ENCODE results near the gene DUSP2. TPM values are rescaled to one million over a fixed set of nuclear protein-coding genes. Genes with fewer than 3 reads are reported as not detected.
A peak's percentile ranks its signal among the peaks of the same experiment; 100 is the strongest.

The DUSP2 gene
- total RNA-seq, 1 donor, result 3.3 TPM

- Histone ChIP-seq H4K20me1 (ENCODE audit: insufficient read depth, low read length) (no peaks in the 10 kb centered on the region), H3K79me2 (ENCODE audit: insufficient read depth, low read length) (no peaks in the 10 kb centered on the region), H3K4me2 (ENCODE audit: insufficient read depth, low read length) (no peak overlapping the region), H3K27ac (ENCODE audit: low read depth, low read length) (no peak overlapping the region), H2AFZ (ENCODE audit: low read length) (no peak overlapping the region), H3K36me3 (ENCODE audit: insufficient read depth, low read length) (no peaks in the 10 kb centered on the region), H3K4me3 (ENCODE audit: insufficient read depth, low read length) (no peak overlapping the region), H3K27me3 (ENCODE audit: insufficient read depth, low read length) (peaks cover 5% of the 10 kb centered on the region), H3K9me3 (ENCODE audit: low read depth, low read length) (peaks cover 5% of the 10 kb centered on the region), H3K4me1 (ENCODE audit: insufficient read depth, low read length) (no peaks in the 10 kb centered on the region)
- TF ChIP-seq, protein P1, sequence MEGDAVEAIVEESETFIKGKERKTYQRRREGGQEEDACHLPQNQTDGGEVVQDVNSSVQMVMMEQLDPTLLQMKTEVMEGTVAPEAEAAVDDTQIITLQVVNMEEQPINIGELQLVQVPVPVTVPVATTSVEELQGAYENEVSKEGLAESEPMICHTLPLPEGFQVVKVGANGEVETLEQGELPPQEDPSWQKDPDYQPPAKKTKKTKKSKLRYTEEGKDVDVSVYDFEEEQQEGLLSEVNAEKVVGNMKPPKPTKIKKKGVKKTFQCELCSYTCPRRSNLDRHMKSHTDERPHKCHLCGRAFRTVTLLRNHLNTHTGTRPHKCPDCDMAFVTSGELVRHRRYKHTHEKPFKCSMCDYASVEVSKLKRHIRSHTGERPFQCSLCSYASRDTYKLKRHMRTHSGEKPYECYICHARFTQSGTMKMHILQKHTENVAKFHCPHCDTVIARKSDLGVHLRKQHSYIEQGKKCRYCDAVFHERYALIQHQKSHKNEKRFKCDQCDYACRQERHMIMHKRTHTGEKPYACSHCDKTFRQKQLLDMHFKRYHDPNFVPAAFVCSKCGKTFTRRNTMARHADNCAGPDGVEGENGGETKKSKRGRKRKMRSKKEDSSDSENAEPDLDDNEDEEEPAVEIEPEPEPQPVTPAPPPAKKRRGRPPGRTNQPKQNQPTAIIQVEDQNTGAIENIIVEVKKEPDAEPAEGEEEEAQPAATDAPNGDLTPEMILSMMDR (IDR thresholded peaks at IDR 0.05; ENCODE audit: extremely low read depth, low read depth, low read length), result no peak
- DNase-seq (ENCODE audit: insufficient read length, low spot score, missing footprints), result peak; percentile 71
Measured at GRCh38 chr2:96103761-96104486, 41.3 kb downstream of the DUSP2 start.

DNA sequence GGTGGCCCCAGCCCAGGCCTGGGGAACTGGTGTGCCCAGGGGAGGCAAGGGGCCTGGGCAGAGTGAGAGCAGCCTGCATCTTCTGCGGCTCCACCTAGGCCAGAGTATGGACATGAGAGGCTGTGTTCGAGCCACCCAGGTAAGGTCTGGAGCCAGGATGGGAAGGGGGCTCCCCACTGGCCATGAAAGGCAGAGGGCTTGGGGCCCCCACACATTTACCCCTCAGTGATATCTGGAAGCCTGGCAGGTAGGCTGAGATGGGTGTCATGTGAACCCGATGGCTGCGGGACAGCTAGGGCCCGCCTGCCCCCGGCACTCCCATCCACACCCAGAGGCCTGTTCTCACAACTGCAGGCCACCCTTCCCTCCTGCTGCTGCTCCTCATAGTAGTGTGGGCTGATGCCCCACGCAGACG lies 42.0 kb downstream of the DUSP2 start:
- Histone ChIP-seq H3K27ac (ENCODE audit: low read depth, low read length) (no peak overlapping the region), H3K79me2 (ENCODE audit: insufficient read depth, low read length) (no peaks in the 10 kb centered on the region), H3K9me3 (ENCODE audit: low read depth, low read length) (peaks cover 5% of the 10 kb centered on the region), H3K4me2 (ENCODE audit: insufficient read depth, low read length) (no peak overlapping the region), H3K4me3 (ENCODE audit: insufficient read depth, low read length) (no peak overlapping the region), H3K4me1 (ENCODE audit: insufficient read depth, low read length) (no peaks in the 10 kb centered on the region), H3K36me3 (ENCODE audit: insufficient read depth, low read length) (no peaks in the 10 kb centered on the region), H2AFZ (ENCODE audit: low read length) (no peak overlapping the region), H4K20me1 (ENCODE audit: insufficient read depth, low read length) (no peaks in the 10 kb centered on the region), H3K27me3 (ENCODE audit: insufficient read depth, low read length) (no peaks in the 10 kb centered on the region)
- peak; percentile 62 for DNase-seq (ENCODE audit: insufficient read length, low spot score, missing footprints)
- TF ChIP-seq, protein P1 (IDR thresholded peaks at IDR 0.05; ENCODE audit: extremely low read depth, low read depth, low read length), result no peak

- Histone ChIP-seq H3K4me3 (ENCODE audit: insufficient read depth, low read length) (no peak overlapping the region), H3K4me1 (ENCODE audit: insufficient read depth, low read length) (no peaks in the 10 kb centered on the region), H3K9me3 (ENCODE audit: low read depth, low read length) (peaks cover 5% of the 10 kb centered on the region), H4K20me1 (ENCODE audit: insufficient read depth, low read length) (no peaks in the 10 kb centered on the region), H3K36me3 (ENCODE audit: insufficient read depth, low read length) (no peaks in the 10 kb centered on the region), H3K27me3 (ENCODE audit: insufficient read depth, low read length) (no peaks in the 10 kb centered on the region), H3K79me2 (ENCODE audit: insufficient read depth, low read length) (no peaks in the 10 kb centered on the region), H3K27ac (ENCODE audit: low read depth, low read length) (no peak overlapping the region), H2AFZ (ENCODE audit: low read length) (no peak overlapping the region), H3K4me2 (ENCODE audit: insufficient read depth, low read length) (no peak overlapping the region)
- TF ChIP-seq, protein P1 (IDR thresholded peaks at IDR 0.05; ENCODE audit: extremely low read depth, low read depth, low read length), result no peak
- peak; percentile 39 for DNase-seq (ENCODE audit: insufficient read length, low spot score, missing footprints)
Measured at GRCh38 chr2:96102596-96103186, 42.5 kb downstream of the DUSP2 start.

DNA sequence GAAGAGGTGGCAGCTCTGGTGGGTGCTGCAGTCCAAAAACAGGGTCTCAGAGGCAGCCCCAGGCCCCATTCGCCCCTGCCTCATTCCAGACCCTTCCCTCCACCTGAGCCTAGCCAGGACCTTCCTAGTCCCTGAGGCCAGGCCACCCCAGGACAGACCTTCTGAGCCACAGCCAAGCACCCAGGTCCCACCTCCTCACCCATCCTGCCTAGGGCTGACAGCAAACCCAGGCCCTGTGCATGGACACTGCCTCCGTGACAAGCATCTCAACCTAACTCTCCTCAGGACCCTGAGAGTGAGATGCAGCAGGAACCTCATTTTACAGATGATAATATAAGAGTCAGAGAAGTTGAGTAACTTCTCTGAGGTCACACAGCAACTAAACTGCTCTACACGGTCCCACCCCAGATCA lies 44.3 kb downstream of the DUSP2 start:
- H3K27me3 ChIP-seq (ENCODE audit: insufficient read depth, low read length), result no peaks in the 10 kb centered on the region
- H3K27ac ChIP-seq (ENCODE audit: low read depth, low read length), result no peak overlapping the region
- no peaks in the 10 kb centered on the region for H4K20me1 ChIP-seq (ENCODE audit: insufficient read depth, low read length)
- no peaks in the 10 kb centered on the region for H3K36me3 ChIP-seq (ENCODE audit: insufficient read depth, low read length)
- no peaks in the 10 kb centered on the region for H3K4me1 ChIP-seq (ENCODE audit: insufficient read depth, low read length)
- DNase-seq (ENCODE audit: insufficient read length, low spot score, missing footprints), result no peak
- H3K9me3 ChIP-seq (ENCODE audit: low read depth, low read length), result peaks cover 5% of the 10 kb centered on the region
- H3K4me3 ChIP-seq (ENCODE audit: insufficient read depth, low read length), result no peak overlapping the region
- no peaks in the 10 kb centered on the region for H3K79me2 ChIP-seq (ENCODE audit: insufficient read depth, low read length)
- no peak overlapping the region for H3K4me2 ChIP-seq (ENCODE audit: insufficient read depth, low read length)
- H2AFZ ChIP-seq (ENCODE audit: low read length), result no peak overlapping the region
- TF ChIP-seq, protein P1 (IDR thresholded peaks at IDR 0.05; ENCODE audit: extremely low read depth, low read depth, low read length), result no peak

All from osteoblast (primary cell).